Measurements from ENCODE around the gene GRAMD1C.

DNA sequence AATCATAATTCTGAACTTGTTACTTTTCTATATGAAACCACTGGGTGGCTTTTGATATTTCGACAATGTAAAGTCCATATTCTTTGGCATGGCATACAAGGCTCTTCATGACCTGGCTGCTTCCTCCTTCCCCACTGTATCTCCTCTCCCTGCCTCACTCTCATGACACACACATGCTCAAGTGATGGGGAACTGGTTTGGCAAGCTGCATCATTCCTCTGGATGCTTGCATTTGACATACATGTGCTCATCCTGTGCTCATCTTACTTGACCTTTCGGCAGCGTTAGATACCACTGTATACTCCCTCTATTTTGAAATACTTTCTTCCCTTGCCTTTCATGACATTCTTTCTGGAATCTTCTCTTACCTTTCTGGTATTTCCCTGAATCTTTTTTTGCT is 57.4 kb downstream of the GRAMD1C start:
- no peak for TF ChIP-seq POLR2A (IDR thresholded peaks at IDR 0.05)
- TF ChIP-seq, protein P1, sequence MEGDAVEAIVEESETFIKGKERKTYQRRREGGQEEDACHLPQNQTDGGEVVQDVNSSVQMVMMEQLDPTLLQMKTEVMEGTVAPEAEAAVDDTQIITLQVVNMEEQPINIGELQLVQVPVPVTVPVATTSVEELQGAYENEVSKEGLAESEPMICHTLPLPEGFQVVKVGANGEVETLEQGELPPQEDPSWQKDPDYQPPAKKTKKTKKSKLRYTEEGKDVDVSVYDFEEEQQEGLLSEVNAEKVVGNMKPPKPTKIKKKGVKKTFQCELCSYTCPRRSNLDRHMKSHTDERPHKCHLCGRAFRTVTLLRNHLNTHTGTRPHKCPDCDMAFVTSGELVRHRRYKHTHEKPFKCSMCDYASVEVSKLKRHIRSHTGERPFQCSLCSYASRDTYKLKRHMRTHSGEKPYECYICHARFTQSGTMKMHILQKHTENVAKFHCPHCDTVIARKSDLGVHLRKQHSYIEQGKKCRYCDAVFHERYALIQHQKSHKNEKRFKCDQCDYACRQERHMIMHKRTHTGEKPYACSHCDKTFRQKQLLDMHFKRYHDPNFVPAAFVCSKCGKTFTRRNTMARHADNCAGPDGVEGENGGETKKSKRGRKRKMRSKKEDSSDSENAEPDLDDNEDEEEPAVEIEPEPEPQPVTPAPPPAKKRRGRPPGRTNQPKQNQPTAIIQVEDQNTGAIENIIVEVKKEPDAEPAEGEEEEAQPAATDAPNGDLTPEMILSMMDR (IDR thresholded peaks at IDR 0.05): no peak

Measured in lower leg skin (tissue), 3 donors.